OCI-LY7 (cell line): Measurements from ENCODE around the gene KCNG4. TPM values are rescaled to one million over a fixed set of nuclear protein-coding genes. Genes with fewer than 3 reads are reported as not detected.

Source experiments
- BruUV-seq: library from RNA; stranded (reverse); fragments of 400-500 nt; replicated peaks from 2 replicates; lab custom pipeline; 2021; lab: Mats Ljungman, UMichigan
- CTCF ChIA-PET: fragments of 300-600 bp; sonication (Branson Sonifier 250); formaldehyde crosslinking; loops from one replicate; lab custom pipeline; 2022; ENCODE audit warnings: antibody characterized with exemption; ENCODE audit not compliant: unreplicated experiment; lab: Charles Lee
- POLR2A ChIA-PET: fragments of 300-600 bp; sonication (Branson Sonifier 250); formaldehyde crosslinking; loops from one replicate; lab custom pipeline; 2022; ENCODE audit warnings: antibody characterized with exemption; lab: Charles Lee
- DNase-seq: peaks from one replicate; pipeline ENCODE4 v3.0.0-alpha.2; 2015; ENCODE audit warnings: low spot score
- H2AFZ ChIP-seq: fragments of 200-600 bp; sonication (generic), shearing (Covaris generic); 2 replicates; pipeline ENCODE4 v1.6.1; 2014; ENCODE audit warnings: mild to moderate bottlenecking, antibody characterized with exemption, low read length, moderate library complexity
- H3K27ac ChIP-seq: fragments of 200-600 bp; sonication (generic); 2 replicates; pipeline ENCODE4 v1.5.1; 2014; ENCODE audit warnings: mixed run types, low read depth, mild to moderate bottlenecking, moderate library complexity, low read length, inconsistent platforms; ENCODE audit not compliant: poor library complexity, severe bottlenecking
- H3K36me3 ChIP-seq: fragments of 200-600 bp; sonication (generic); 2 replicates; pipeline ENCODE4 v1.6.1; 2014; ENCODE audit warnings: mild to moderate bottlenecking, antibody characterized with exemption, low read length, moderate library complexity, mixed read lengths; ENCODE audit not compliant: insufficient read depth
- H3K4me1 ChIP-seq: fragments of 200-600 bp; sonication (generic); 2 replicates; pipeline ENCODE4 v1.5.1; 2014; ENCODE audit warnings: mild to moderate bottlenecking, low read length; ENCODE audit not compliant: insufficient read depth, poor library complexity, severe bottlenecking
- H3K4me2 ChIP-seq: fragments of 200-600 bp; sonication (generic); 2 replicates; pipeline ENCODE4 v1.6.1; 2014; ENCODE audit warnings: mild to moderate bottlenecking, low read length
- H3K4me3 ChIP-seq: fragments of 200-600 bp; sonication (generic); 2 replicates; pipeline ENCODE4 v1.5.1; 2014; ENCODE audit warnings: mild to moderate bottlenecking, low read depth, low read length; ENCODE audit not compliant: poor library complexity, severe bottlenecking
- H3K79me2 ChIP-seq: fragments of 200-600 bp; sonication (generic); 2 replicates; pipeline ENCODE4 v1.6.1; 2016; ENCODE audit warnings: low read depth, mild to moderate bottlenecking, low read length, moderate library complexity, mixed read lengths; ENCODE audit not compliant: insufficient read depth
- H3K9me2 ChIP-seq: fragments of 200-600 bp; sonication (generic); 2 replicates; pipeline ENCODE4 v1.6.1; 2016; ENCODE audit warnings: mild to moderate bottlenecking, low read length, mixed read lengths; ENCODE audit not compliant: insufficient read depth
- H3K9me3 ChIP-seq: fragments of 200-600 bp; sonication (generic); 2 replicates; pipeline ENCODE4 v1.6.1; 2014; ENCODE audit warnings: mild to moderate bottlenecking, mixed run types, low read length, mixed read lengths
- H4K20me1 ChIP-seq: fragments of 200-600 bp; sonication (generic); 2 replicates; pipeline ENCODE4 v1.6.1; 2014; ENCODE audit warnings: mild to moderate bottlenecking, antibody characterized with exemption, low read length, moderate library complexity, mixed read lengths; ENCODE audit not compliant: insufficient read depth
- CTCF ChIP-seq: fragments of 200-600 bp; sonication (generic); conservative IDR thresholded peaks from 2 replicates; pipeline ENCODE4 v1.5.1; 2014; ENCODE audit warnings: mild to moderate bottlenecking, antibody characterized with exemption, low read length, moderate library complexity, mixed read lengths
- EZH2phosphoT487 ChIP-seq: fragments of 200-600 bp; sonication (generic); IDR thresholded peaks from 2 replicates; pipeline ENCODE4 v1.6.1; 2018; ENCODE audit warnings: low read depth, borderline replicate concordance, mild to moderate bottlenecking, mixed run types, antibody characterized with exemption, low read length, moderate library complexity, mixed read lengths
- intact Hi-C: fragments of 100-400 bp; cut with micrococcal nuclease; formaldehyde crosslinking; loops from one replicate; pipeline ENCODE4 v1.10.0; 2022; ENCODE audit not compliant: unreplicated experiment
- total RNA-seq, 2 experiments: library from RNA; depleted of rRNA in 1 of 2; stranded (reverse); fragments of >200 nt in 1 of 2; shearing (Covaris generic) in 1 of 2; gene quantifications; 2 replicates each; pipeline ENCODE4 v1.2.3, GENCODE V29; 2014 to 2022

KCNG4 gene
- total RNA-seq, 2 experiments from 2014 or later = not detected

- H4K20me1 ChIP-seq = no peaks in the 10 kb centered on the region
- TF ChIP-seq EZH2phosphoT487 (no peak), CTCF (no peak)
- H3K9me2 ChIP-seq = no peaks in the 10 kb centered on the region
- no peaks in the 10 kb centered on the region for H3K4me1 ChIP-seq
- no peak for DNase-seq
- ChIA-PET POLR2A (no interaction called here), CTCF (no interaction called here)
- no TSS peak for BruUV-seq
- H3K4me2 ChIP-seq = no peak overlapping the region
- no peak overlapping the region for H3K4me3 ChIP-seq
- no peaks in the 10 kb centered on the region for H3K79me2 ChIP-seq
- intact Hi-C loops = no loop called here
- no peaks in the 10 kb centered on the region for H3K9me3 ChIP-seq
- H3K27ac ChIP-seq = no peak overlapping the region
- no peak overlapping the region for H2AFZ ChIP-seq
- H3K36me3 ChIP-seq = no peaks in the 10 kb centered on the region
Measured at GRCh38 chr16:84259691-84260090, 19.9 kb upstream of the KCNG4 start.

GRCh38 chr16:84258266-84258665 lies 18.5 kb upstream of the KCNG4 start:
- no peak overlapping the region for H2AFZ ChIP-seq
- TF ChIP-seq EZH2phosphoT487 = no peak
- no peak for TF ChIP-seq CTCF
- no peaks in the 10 kb centered on the region for H3K36me3 ChIP-seq
- no peaks in the 10 kb centered on the region for H3K79me2 ChIP-seq
- no TSS peak for BruUV-seq
- H3K4me3 ChIP-seq = no peak overlapping the region
- DNase-seq = no peak
- ChIA-PET CTCF (no interaction called here), POLR2A (no interaction called here)
- H3K4me2 ChIP-seq = no peak overlapping the region
- no peaks in the 10 kb centered on the region for H3K9me3 ChIP-seq
- H3K27ac ChIP-seq = no peak overlapping the region
- no peaks in the 10 kb centered on the region for H4K20me1 ChIP-seq
- H3K4me1 ChIP-seq = no peaks in the 10 kb centered on the region
- intact Hi-C loops = no loop called here
- no peaks in the 10 kb centered on the region for H3K9me2 ChIP-seq

- TF ChIP-seq EZH2phosphoT487 (no peak), CTCF (no peak)
- Histone ChIP-seq H3K4me1 (no peaks in the 10 kb centered on the region), H3K36me3 (no peaks in the 10 kb centered on the region), H4K20me1 (no peaks in the 10 kb centered on the region), H2AFZ (no peak overlapping the region), H3K27ac (no peak overlapping the region), H3K4me3 (no peak overlapping the region), H3K79me2 (no peaks in the 10 kb centered on the region), H3K4me2 (no peak overlapping the region), H3K9me2 (no peaks in the 10 kb centered on the region), H3K9me3 (no peaks in the 10 kb centered on the region)
- intact Hi-C loops = no loop called here
- BruUV-seq = no TSS peak
- ChIA-PET CTCF (no interaction called here), POLR2A (interaction anchor here (1.0 kb wide), 1 partner anchor 10 kb away, joined by 3 read pairs; no protein-coding TSS in a partner anchor)
- no peak for DNase-seq
Measured at GRCh38 chr16:84255050-84255810, 15.4 kb upstream of the KCNG4 start.
